CD4-positive, alpha-beta T cell treated with Interleukin-4 for 4 hours (primary cell): ENCODE results near the gene CASP8.

Experiments used
- DNase-seq: peaks from one replicate; pipeline ENCODE4 v3.0.0-alpha.2; 2020

The CASP8 gene

DNA sequence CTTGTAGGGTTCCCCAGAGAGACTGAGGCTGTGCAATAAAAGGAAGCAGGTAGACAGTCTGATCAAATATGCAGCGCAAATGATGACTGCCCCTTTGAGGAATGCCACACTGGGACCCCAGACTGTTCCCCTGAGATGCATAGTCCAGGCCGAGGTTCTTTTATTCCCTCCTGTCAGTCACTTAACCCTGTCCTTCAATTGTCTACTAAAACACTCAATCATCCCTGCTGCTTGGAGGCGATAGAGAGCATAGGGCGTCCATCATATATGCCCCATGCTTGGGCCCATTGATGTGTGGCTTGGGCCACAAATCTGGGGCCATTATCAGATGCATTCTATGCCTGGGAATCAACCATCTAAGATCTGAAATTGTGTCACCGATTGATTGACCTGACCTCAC lies 15.5 kb upstream of the CASP8 start:
- DNase-seq: no peak

DNA sequence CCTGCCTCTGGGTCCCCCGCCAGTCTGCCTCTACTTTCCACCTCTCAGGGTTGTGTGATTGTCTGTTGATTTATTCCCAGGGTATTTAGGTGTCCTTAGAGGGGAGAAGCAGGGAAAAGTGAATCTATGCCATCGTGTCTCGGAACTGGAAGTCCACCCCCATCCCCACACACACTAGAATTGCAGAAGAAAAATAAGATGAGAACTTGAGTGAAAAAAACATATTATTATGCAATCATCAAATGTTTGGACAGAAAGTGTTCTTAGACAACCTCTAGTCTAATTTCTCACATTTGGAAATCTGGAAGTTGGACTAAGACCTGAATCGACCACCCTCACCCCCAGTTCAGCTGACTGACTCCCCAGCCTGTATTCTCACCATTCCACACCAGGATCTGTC lies 14.1 kb upstream of the CASP8 start:
- no peak for DNase-seq

DNA sequence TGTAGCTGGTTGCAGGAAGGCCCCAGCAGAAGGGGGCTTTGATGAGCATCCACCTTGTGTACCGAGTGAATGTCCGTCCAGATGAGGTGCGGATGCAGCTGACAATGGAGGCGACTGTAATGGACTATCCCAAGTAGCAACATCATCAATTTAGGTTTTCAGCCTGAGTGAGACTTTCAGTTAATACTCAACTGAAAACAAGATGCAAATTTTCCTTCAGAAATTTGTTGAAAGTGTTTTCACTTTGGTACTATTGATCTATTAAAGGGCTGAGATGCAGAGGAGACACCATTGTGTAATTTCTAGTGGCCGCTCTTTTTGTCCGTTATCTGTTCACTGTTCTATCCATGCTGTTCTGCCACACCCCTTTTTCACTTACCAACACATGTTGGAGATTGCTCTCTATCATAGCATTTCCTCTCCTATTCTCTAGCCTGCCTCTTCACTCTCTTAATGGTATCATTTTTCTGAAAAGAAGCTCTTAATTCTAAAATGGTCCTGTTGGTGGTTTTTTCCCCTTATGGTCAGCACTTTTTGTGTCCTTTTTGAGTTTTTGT lies 12.0 kb upstream of the CASP8 start:
- no peak for DNase-seq

DNA sequence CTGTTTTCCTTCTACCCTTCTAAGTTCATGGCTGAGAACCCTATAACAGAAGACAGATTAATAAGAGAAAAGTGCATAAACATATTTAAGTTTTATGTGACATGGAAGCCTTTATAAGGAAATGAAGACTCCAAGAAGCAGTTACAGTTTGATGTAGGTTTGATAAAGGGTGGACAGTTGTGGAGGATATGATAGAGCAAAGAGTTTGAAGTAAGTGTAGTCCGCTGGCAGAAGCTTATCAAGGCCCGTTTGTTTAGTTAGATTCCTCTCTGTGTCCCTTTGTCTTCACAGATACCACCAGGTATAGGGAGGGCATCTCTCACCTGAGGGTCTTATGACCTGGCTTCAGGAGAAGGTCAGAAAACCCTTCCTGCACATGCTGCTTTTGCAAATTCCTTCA lies 10.4 kb upstream of the CASP8 start:
- DNase-seq: no peak

DNA sequence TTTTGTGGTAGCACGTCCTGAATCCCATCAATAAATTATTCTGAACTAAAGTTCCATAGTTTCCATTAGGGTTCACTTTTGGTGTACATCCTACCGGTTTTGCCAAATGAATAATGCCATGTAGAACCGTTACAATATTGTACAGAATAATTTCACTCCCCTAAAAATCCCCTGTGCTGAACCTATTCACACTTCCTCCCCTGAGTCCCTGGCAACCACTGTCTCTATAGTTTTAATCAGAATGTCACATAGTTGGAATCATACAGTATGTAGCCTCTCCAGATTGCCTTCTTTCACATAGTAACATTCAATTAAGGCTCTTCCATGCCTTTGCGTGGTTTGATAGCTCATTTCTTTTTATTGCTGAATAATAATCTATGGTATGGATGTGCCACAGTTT lies 9.6 kb upstream of the CASP8 start:
- no peak for DNase-seq

GRCh38 chr2:201254081-201254730 lies 6.1 kb upstream of the CASP8 start:
- peak; percentile 64 for DNase-seq

GRCh38 chr2:201255408-201256033 lies 4.8 kb upstream of the CASP8 start:
- no peak for DNase-seq

DNA sequence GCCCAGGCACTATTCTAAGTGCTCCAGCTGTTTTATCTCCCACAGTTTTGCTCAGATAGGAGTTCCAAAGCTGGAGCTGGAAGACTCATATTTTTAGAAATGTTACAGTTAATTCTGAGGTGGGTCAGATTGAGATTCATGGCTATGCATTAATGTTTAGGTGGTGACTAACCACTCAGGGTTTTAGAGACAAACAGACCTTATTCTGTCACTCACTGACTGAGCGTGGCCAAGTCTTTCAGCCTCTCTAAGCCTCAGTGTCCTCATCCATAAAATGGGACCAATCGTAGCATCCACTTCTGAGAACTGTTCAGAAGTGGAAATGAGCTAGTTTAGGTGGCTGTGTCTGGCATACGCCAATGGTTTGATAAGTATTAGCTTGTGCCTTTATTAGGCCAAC lies 4.3 kb upstream of the CASP8 start:
- DNase-seq: no peak

DNA sequence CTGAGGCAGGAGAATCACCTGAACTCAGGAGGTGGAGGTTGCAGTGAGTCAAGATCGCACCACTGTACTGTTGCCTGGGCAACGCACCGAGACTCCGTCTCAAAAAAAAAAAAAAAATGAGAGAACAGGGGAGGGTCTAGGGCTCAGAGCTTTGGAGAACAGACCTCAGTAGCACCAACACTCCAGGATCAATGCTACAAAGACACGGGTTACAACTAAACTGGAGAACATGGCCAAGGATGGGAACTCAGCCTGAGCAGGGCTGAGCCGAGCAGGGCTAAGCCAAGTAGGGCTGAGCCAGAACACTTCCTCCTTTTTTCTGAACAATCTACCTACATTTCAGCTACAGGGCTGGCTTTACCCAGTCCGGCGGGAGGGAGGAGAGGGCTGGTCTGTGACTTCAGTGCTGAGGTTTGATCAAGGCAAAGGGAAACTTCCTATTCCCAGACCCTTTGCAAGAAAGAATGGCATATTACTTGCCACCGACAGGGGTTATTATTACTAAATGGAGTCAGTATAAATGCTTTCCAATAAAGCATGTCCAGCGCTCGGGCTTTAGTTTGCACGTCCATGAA lies 2.9 kb upstream of the CASP8 start:
- peak; percentile 81 for DNase-seq

DNA sequence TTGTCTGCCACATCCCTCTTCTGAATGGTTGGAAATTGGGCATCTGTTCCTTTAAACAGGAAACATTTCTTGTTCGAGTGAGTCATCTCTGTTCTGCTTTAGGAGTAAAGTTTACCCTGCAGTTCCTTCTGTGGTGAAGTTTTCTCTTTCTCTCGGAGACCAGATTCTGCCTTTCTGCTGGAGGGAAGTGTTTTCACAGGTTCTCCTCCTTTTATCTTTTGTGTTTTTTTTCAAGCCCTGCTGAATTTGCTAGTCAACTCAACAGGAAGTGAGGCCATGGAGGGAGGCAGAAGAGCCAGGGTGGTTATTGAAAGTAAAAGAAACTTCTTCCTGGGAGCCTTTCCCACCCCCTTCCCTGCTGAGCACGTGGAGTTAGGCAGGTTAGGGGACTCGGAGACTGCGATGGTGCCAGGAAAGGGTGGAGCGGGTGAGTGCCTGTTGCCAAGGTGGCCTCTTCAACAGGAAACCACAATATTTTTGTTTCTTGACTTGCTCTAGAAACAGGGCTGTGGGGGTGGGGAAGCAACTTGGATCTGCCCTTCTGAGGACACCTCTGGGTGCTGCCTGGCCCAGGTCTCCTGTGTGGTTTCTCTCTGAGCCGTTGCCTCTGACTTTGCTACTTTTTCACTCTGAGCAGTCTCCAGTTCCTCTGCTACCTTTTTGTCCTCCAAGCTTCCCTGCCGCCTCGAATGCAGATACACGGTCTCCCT lies 2.2 kb upstream of the CASP8 start:
- peak; percentile 99 for DNase-seq

GRCh38 chr2:201258666-201259615 lies 1.4 kb upstream of the CASP8 start:
- no peak for DNase-seq

DNA sequence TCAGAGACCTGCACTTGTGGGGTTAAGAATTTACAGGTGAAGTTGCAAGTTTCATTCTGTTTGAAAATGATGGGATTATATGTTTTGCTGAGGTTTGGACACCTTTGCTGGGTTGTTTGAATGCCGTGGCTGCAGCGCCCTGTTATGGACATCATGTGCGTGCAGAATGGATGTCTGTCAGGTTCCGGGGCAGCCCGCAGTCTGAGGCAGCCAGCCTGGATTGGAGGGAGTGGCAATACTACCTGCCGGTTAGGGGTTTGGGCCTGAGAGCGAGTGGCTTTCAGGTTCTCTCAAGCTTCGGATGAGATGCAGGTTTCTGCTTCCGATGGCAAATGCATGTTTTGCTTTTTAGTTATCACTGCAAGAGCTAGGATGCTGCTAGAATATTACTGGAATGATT lies 1.1 kb downstream of the CASP8 start:
- DNase-seq: peak; percentile 83

GRCh38 chr2:201261906-201262305 lies 1.6 kb downstream of the CASP8 start:
- DNase-seq: peak; percentile 41

- DNase-seq: peak; percentile 71
Observed at GRCh38 chr2:201262718-201263117, 2.4 kb downstream of the CASP8 start.

DNA sequence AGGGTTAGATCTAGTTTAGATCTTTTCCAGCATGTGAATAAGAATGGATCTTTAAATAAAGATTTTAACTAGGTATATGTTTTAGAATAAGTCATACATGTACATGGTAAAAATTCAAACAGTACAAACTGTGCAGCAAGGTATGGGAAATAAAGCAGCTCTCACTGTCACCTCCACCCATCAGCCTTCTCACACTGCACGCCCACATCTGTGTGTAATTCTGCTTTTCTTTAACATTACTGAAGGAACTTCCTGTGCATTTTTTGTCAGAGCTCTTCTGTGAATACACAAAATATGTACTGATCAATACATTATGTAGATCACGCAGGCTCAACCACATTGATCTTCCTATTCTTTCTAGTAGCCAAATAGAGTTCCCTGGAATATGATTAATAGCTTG lies 3.4 kb downstream of the CASP8 start:
- peak; percentile 61 for DNase-seq

DNA sequence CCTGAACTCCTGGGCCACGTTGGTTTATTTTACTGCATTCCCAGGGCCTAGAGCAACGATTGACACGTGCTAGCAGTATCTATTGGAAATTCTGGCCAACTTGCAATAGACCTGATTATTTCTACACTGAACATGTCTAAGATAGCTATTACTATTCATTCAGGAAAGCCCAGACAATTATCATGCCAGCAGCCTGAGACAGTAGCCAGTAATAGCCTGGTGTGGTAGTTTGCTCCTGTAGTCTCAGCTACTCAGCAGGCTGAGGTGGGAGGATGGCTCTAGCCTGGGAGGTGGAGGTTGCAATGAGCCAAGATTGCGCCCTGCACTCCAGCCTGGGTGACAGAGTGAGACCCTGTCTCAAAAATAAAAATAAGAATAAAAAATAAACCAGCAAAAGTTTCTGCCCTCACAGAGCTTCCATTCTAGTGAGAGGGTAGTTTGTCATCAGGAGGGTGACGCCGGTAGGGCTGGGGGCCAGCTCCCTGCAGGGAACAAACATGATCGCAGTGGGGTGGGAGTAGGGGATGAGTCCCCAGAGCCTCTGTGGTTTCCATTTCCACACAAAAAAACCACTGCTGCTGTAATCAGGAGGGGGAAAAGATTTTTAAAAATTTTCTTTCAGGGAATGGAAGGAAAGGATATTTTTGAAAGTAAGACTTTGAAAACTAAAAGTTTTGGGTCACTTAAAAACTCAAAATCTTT lies 4.3 kb downstream of the CASP8 start:
- DNase-seq: no peak

DNA sequence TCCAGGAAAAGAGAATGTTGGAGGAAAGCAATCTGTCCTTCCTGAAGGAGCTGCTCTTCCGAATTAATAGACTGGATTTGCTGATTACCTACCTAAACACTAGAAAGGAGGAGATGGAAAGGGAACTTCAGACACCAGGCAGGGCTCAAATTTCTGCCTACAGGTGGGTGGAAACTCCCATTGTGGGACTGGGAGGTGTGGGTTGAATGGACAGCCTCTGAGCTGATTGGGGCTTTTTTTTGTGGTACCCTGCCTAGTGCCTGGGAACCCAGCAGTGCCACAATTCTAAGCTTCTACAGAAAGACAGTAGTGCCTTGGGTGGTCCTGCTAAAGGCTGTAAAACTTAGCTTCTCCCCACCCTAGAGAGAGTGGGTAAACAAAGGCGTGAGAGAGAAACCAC lies 6.3 kb downstream of the CASP8 start:
- no peak for DNase-seq

- DNase-seq: peak; percentile 43
Observed at GRCh38 chr2:201267278-201268030, 7.1 kb downstream of the CASP8 start.

DNA sequence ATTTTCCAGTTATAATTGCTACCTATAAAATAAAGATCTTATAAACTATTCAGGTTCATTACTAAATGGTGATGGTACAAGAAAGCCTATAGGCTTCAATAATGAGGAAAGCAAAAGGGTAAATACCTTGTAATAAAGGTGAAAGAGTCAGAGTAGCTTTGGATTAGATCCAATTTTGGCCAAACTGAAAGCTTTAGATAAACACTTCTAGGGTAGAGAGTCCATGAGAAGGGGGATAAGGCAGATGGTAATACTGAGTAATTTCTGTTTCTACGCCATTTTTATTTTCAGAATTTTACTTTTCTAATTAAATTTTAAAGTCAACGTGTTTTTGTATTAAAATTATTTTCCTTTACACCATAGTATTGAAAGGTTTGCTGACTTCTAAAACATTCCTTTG lies 9.4 kb downstream of the CASP8 start:
- no peak for DNase-seq

DNA sequence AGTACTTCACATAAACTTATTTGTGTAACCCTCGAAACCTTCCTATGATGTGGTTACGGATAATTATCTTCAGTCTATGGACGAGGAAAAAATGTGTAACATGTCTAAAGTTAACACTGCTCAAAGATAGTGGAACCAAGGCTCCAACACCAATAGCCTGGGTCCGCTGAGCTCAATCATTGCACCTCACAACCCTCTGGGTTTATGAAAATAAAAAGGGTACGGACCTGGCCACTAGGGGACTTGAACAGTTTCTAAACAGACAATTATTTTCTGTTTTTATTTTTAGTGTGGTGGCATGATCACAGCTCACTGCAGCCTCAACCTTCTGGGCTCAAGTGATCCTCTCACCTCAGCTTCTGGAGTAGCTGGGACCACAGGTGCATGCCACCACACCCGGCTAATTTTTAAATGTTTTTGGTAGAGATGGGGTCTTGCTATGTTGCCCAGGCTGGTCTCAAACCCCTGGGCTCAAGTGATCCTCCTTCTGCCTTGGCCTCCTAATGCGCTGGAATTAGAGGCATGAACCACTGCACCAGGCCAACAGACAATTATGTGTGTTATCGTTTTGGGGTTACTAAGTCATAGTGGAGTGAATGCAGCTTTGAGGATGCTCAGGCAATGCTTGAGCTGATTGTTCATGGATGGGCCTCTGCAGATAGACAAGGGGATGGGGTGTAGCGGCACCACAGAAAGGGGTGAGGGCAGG lies 10.1 kb downstream of the CASP8 start:
- no peak for DNase-seq
